ENCODE data around the gene ABCC6.

DNA sequence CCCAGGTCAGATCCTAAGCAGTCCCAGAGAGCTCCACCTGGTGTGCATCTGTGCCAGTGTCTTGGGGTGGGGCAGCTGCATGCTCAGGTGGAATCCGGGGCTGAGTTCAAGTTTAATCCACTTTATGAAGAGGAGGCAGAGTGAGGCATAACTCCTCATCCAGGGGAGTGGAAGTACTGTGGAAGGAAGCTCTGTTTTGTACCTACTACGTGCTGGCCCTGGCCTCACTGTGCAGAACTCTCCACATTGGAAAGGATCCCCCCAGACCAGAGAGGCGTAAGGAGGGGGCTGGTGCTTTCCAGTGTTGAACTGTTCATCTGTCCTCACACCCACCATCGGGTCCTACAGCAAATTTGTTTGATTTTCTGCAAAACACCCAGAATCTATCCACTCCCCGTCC is 78.0 kb downstream of the ABCC6 start:
- TF ChIP-seq CTCF (conservative IDR thresholded peaks at IDR 0.05; ENCODE audit: low read length) (0 out of 2 replicates have a peak, but pooled peaks have one; percentile 24), EZH2phosphoT487 (IDR thresholded peaks at IDR 0.05; ENCODE audit: borderline replicate concordance, low read depth, low read length) (no peak)
